ENCODE data around the gene TRMT2A.
"Not testable (repeated sequence)": the region's sequence is repeated elsewhere in the genome, so short reads cannot be mapped to it uniquely, and the experiment has no call there.

TRMT2A gene

GRCh38 chr22:20084547-20085413 lies 32.2 kb downstream of the TRMT2A start:
- DNase-seq, result peak; percentile 9 to 11

GRCh38 chr22:20083891-20084546 lies 33.0 kb downstream of the TRMT2A start:
- DNase-seq, result no peak

GRCh38 chr22:20083157-20083890 lies 33.7 kb downstream of the TRMT2A start:
- no peak for DNase-seq

GRCh38 chr22:20080776-20081654 lies 36.0 kb downstream of the TRMT2A start:
- DNase-seq, result peak; percentile 6 to 22

GRCh38 chr22:20080445-20080775 lies 36.6 kb downstream of the TRMT2A start:
- DNase-seq, result peak; percentile 19 to 36

- DNase-seq, result peak; percentile 75 to 80
These were observed 37.1 kb downstream of the TRMT2A start, which contains the start of gene DGCR8 for GRCh38 chr22:20079745-20080444. TSS of gene DGCR8 (plus strand) at chr22:20080241. CDS start at chr22:20085964, 5,723 bp downstream.

- no peak for DNase-seq
These were observed 40.3 kb downstream of the TRMT2A start for GRCh38 chr22:20076627-20077172.

GRCh38 chr22:20071524-20071972 lies 45.5 kb downstream of the TRMT2A start:
- DNase-seq, result no peak

- DNase-seq, result no peak
These were observed 47.5 kb downstream of the TRMT2A start for GRCh38 chr22:20069331-20070042.

GRCh38 chr22:20068640-20069039 lies 48.4 kb downstream of the TRMT2A start:
- no peak for DNase-seq

GRCh38 chr22:20067384-20067682 lies 49.7 kb downstream of the TRMT2A start:
- not testable (repeated sequence) for DNase-seq

- DNase-seq, result no peak
These were observed 50.2 kb downstream of the TRMT2A start for GRCh38 chr22:20066617-20067383.

- no peak for DNase-seq
These were observed 51.0 kb downstream of the TRMT2A start for GRCh38 chr22:20065896-20066616.

- no peak for DNase-seq
These were observed 52.3 kb downstream of the TRMT2A start for GRCh38 chr22:20064545-20065262.

- DNase-seq, result no peak
These were observed 52.9 kb downstream of the TRMT2A start for GRCh38 chr22:20064140-20064480.

GRCh38 chr22:20063271-20064139 lies 53.5 kb downstream of the TRMT2A start:
- DNase-seq, result no peak

- DNase-seq, result no peak
These were observed 54.3 kb downstream of the TRMT2A start for GRCh38 chr22:20062766-20063083.
